Thymus (tissue), 11 donors: Measurements from ENCODE around the gene ZNF516. TPM values are rescaled to one million over a fixed set of nuclear protein-coding genes. Genes with fewer than 3 reads are reported as not detected.

Source experiments
- DNase-seq, 9 donors: peaks; one replicate each; pipeline ENCODE4 v3.0.0-alpha.2; 2013; ENCODE audit warnings: low spot score in 9 of 9, low read depth in 6 of 9, missing footprints in 1 of 9
- H3K27ac ChIP-seq, 2 donors: one replicate each; pipeline ENCODE4 v1.5.1; 2013; ENCODE audit warnings: control low read depth in 1 of 2, low read depth in 1 of 2, low read length in 1 of 2, mild to moderate bottlenecking in 1 of 2, moderate library complexity in 1 of 2
- H3K27me3 ChIP-seq, 2 donors: one replicate each; pipeline ENCODE4 v1.5.1; 2013; ENCODE audit warnings: low read length in 1 of 2; ENCODE audit not compliant: control insufficient read depth in 2 of 2, insufficient read depth in 1 of 2
- H3K36me3 ChIP-seq, 2 donors: one replicate each; pipeline ENCODE4 v1.5.1; 2013; ENCODE audit warnings: low read length in 1 of 2, mild to moderate bottlenecking in 1 of 2, moderate library complexity in 1 of 2; ENCODE audit not compliant: control insufficient read depth in 2 of 2, insufficient read depth in 2 of 2
- H3K4me1 ChIP-seq, 2 donors: one replicate each; pipeline ENCODE4 v1.5.1; 2013; ENCODE audit warnings: low read length in 2 of 2; ENCODE audit not compliant: control insufficient read depth in 2 of 2, insufficient read depth in 2 of 2
- H3K4me3 ChIP-seq, 2 donors: one replicate each; pipeline ENCODE4 v1.5.1; 2013; ENCODE audit warnings: low read length in 2 of 2, control low read depth in 1 of 2, mild to moderate bottlenecking in 1 of 2
- H3K9me3 ChIP-seq, 2 donors: one replicate each; pipeline ENCODE4 v1.5.1; 2013; ENCODE audit warnings: low read length in 1 of 2, mild to moderate bottlenecking in 1 of 2; ENCODE audit not compliant: control insufficient read depth in 2 of 2, insufficient read depth in 1 of 2
- WGBS: extraction: QIAGEN DNeasy Blood & Tissue Kit; methylation state at CpG from one replicate; pipeline ENCODE4 v1.1.7; 2013; 5-methylcytosine and 5-hydroxymethylcytosine counted together
- polyA plus RNA-seq: library from polyadenylated mRNA; stranded (reverse); fragments of 200-250 nt; gene quantifications from one replicate; pipeline ENCODE4 v1.2.3, GENCODE V29; 2013
- total RNA-seq: library from RNA; stranded (reverse); fragments of 120-200 nt; gene quantifications from one replicate; pipeline ENCODE4 v1.2.4, GENCODE V29; 2013
- donor health status: healthy.

ZNF516 gene
- total and polyA plus RNA-seq, 2 donors: 5.9 to 8.9 TPM

DNA sequence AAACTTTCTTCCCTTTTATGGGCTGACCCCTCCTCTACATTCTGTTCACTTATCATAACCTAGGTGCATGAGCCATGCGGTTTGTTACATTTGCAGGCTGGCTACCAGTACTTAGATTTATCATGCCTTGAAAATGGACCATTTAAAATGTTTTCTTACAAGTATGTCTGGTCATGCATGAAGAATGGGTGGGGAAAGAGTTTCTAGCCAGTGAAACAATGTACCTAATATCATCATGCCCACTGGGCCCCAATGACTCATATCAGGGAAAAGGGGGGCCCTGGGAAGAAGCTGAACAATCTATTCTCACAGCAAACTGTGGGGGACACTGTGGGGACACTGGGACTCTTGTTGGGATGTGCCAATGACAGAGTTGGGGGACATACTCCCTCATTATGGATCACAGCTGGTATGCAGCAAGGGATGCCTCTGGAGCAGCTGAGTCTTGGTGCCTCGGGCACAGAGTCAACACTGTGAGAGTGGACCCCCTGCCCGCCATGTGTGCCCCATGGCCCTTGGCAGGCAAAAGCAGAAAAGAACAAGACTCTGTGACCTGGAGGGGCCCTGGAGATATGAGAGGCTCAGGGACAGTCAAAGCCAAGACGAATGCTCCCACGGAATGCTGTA lies 156.3 kb downstream of the ZNF516 start:
- Histone ChIP-seq H3K9me3 (peaks cover 0 to 4% of the 10 kb centered on the region in 2 donors), H3K27me3 (no peaks in the 10 kb centered on the region), H3K27ac (no peak overlapping the region), H3K36me3 (no peaks in the 10 kb centered on the region), H3K4me1 (peaks cover 0 to 3% of the 10 kb centered on the region in 2 donors), H3K4me3 (no peak overlapping the region)
- no peak for DNase-seq
- WGBS: 95% methylated on average over 5 of the region's 5 CpGs

DNA sequence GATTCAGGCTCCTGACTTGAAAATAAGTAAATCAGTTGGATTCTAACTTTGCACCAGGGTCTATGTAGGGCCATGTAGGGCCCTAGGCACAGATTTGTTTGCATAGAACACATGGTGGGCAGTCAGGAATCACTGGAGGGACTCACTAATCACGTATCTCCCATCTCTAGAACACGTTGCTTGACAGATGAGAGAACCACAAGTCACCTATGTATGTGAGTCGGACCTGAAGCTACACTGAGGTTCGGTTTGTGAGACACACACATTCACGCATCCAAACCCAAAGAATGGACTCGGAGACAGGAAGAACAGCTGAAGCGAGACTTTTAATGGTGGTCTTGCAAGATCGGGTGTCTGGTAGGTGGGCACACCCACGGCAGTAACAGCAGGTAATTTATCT lies 157.0 kb downstream of the ZNF516 start:
- H3K4me3 ChIP-seq: no peak overlapping the region
- 93% methylated on average over 9 of the region's 9 CpGs for WGBS
- no peaks in the 10 kb centered on the region for H3K27me3 ChIP-seq
- H3K4me1 ChIP-seq: peaks cover 0 to 3% of the 10 kb centered on the region in 2 donors
- H3K9me3 ChIP-seq: peaks cover 0 to 4% of the 10 kb centered on the region in 2 donors
- H3K27ac ChIP-seq: no peak overlapping the region
- H3K36me3 ChIP-seq: no peaks in the 10 kb centered on the region
- no peak for DNase-seq

DNA sequence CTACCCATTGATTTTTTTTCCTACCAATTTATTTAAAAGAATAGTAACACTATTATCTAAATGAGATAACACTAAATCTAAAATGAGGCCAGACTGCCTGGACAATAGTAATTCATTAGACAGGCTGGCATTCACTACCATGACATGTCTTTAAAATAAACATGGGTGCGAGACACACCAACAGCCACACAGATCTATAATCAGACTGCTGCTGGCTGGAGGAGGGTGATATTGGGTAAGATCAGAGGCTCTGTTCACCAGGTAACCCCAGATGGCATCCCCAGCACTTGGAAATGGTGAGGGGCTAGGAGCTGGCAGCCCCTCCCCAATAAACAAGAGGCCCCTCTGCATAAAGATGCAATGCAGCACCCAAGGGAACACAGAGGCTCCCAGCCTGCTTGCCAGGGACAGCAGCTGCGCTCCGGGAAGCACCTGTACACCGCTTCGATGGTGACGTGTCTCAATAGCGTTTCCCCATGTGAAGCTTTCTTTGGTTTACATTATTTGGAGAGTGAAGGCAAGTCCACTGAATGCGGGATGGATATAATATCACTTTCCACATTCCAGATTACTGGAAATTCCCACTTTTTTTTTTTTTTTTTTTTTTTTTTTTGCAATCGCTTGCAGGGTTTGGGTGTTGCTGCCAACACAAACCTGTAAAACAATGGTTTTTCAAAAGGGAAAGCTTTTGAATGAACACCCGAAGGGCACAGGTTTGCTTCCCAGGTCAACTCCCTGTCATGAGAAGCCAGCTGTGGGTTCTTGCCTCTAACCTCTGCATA lies 159.0 kb downstream of the ZNF516 start:
- DNase-seq: peak in 1 of 9 donors; percentile 13
- 92% methylated on average over 10 of the region's 10 CpGs for WGBS

DNA sequence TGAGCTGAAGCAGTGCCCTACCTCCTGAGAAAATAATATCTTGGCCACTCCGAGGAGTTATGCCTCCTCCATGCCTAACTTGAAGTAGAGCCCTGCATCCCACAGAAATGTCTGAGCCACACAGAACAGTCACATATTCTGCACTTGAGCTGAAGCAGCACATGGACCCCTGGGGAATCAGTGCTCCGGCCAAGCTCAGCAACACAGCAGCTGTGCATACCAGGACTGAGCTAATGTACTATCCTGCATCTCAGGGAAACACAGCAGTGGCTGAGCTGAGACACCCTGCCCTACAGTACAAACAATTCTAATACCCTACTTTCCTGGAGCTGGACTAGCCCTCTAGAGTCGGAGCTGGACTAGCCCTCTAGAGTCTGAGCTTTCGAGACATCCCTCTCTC lies 166.9 kb downstream of the ZNF516 start:
- Histone ChIP-seq H3K9me3 (no peaks in the 10 kb centered on the region), H3K27me3 (no peaks in the 10 kb centered on the region), H3K4me3 (no peak overlapping the region), H3K4me1 (no peaks in the 10 kb centered on the region), H3K36me3 (no peaks in the 10 kb centered on the region), H3K27ac (no peak overlapping the region)
- 95% methylated on average over 4 of the region's 4 CpGs for WGBS
- DNase-seq: no peak

More for the DNA sequence above, 159.0 kb downstream of the ZNF516 start:
- peak overlapping the region in 1 of 2 donors; percentile 30 for H3K27ac ChIP-seq
- peaks cover 0 to 3% of the 10 kb centered on the region in 2 donors for H3K4me1 ChIP-seq
- peaks cover 0 to 4% of the 10 kb centered on the region in 2 donors for H3K9me3 ChIP-seq
- no peak overlapping the region for H3K4me3 ChIP-seq
- no peaks in the 10 kb centered on the region for H3K36me3 ChIP-seq
- H3K27me3 ChIP-seq: no peaks in the 10 kb centered on the region

DNA sequence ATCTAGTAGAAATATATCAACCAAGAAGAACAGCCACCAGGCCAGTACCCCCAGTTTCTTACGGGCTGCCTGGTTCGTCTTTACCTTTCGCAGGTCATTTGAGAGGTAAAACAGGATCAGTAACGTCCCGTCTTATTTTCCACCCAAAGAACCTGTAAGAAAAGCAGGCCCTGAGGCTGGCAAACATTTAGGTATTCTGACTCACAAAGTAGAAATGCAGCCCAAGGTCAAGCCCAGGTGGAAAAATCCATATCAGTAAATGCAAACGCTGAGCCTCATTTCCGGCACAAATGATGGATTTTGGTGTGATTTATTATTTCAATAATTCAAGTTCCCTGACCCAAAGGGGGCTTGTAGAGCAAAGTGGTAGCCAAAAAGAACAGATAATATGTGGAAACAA lies 171.2 kb downstream of the ZNF516 start:
- H3K9me3 ChIP-seq: no peaks in the 10 kb centered on the region
- 96% methylated on average over 7 of the region's 7 CpGs for WGBS
- no peak overlapping the region for H3K27ac ChIP-seq

DNA sequence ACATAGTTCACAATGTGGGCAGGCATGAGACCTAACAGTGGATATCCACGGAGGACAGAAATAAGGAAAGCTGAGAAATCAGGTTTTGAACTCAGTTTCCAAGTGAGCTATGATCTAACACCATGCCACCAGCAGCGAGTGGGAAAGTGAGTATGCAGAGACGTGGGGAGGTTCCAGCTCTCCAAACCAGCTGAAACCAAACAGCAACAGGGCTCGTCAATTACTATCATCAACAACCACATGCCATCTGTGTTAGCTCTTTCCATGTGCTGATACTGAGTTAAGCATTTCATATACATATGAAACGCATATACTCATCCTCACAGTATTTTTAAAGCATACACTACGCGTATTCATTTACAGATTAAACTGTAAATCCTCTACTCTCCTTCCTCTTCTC lies 172.4 kb downstream of the ZNF516 start:
- 95% methylated on average over 7 of the region's 7 CpGs for WGBS
- no peak overlapping the region for H3K4me3 ChIP-seq
- H3K27ac ChIP-seq: no peak overlapping the region
- H3K4me1 ChIP-seq: no peaks in the 10 kb centered on the region
- no peaks in the 10 kb centered on the region for H3K36me3 ChIP-seq
- no peak for DNase-seq
- H3K27me3 ChIP-seq: no peaks in the 10 kb centered on the region
- no peaks in the 10 kb centered on the region for H3K9me3 ChIP-seq

More for the DNA sequence above, 171.2 kb downstream of the ZNF516 start:
- H3K4me1 ChIP-seq: no peaks in the 10 kb centered on the region
- H3K36me3 ChIP-seq: no peaks in the 10 kb centered on the region
- H3K4me3 ChIP-seq: no peak overlapping the region
- no peak for DNase-seq
- no peaks in the 10 kb centered on the region for H3K27me3 ChIP-seq

DNA sequence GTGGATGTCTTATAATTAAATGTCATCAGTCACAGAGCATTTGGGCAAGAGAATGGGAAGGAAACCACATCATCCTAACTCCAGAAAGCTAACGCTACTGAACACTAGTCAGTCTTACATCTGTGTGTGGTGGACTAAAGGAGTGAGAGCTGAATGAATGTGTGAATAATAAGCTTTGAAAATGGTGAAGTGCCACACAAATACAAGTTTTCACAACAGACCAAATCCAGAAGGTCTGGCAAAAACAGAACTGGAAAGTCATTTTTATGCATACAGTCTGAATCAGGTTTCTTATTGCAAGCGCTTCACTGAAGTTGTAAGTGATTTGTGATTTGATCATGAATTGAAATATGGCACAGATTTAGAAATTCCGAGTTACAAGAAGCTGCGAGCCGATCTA lies 175.7 kb downstream of the ZNF516 start:
- no peak for DNase-seq
- WGBS: 90% methylated on average over 5 of the region's 5 CpGs
- no peaks in the 10 kb centered on the region for H3K4me1 ChIP-seq

DNA sequence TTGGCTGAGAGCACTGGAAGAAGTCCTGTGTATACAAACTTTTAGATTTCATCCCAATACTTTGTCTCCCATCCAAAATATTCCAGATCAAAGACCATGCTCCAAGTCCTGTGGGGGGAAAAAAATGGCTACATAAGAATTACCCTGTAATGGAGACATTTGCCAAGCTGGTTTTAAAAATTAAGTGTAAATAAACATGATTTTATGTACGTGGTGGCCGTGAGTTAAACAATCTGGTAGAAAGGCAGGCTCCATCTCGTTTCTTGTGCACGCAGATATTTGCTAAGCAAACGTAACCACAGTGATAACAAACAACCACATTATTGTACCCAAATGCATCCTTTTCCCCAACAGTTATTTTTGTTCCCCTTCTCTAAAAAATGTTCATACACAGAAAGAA lies 176.4 kb downstream of the ZNF516 start:
- WGBS: 87% methylated on average over 5 of the region's 5 CpGs

More for the DNA sequence above, 175.7 kb downstream of the ZNF516 start:
- H3K4me3 ChIP-seq: no peak overlapping the region
- no peaks in the 10 kb centered on the region for H3K36me3 ChIP-seq
- no peaks in the 10 kb centered on the region for H3K9me3 ChIP-seq
- no peaks in the 10 kb centered on the region for H3K27me3 ChIP-seq
- H3K27ac ChIP-seq: no peak overlapping the region

DNA sequence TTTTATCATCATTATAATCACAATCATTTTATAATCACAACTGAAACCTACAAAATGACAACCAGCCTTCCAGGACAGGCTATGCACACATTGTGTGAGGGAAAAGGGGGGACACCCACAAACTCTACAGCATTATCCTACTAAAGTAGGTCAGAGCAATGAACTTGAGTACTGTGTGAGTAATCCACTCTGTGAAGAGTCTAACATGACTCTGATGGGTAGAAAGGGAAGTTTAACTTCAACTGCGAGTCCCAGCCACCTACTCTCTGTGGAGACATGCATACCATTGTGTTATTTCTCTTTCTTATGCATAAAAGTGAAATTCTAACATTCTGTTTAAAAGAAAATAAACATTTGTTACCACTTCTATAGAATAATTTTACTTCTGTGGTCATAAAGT lies 177.9 kb downstream of the ZNF516 start:
- WGBS: 85% methylated on average over 1 of the region's 1 CpG
- Histone ChIP-seq H3K27me3 (no peaks in the 10 kb centered on the region), H3K36me3 (no peaks in the 10 kb centered on the region), H3K4me3 (no peak overlapping the region), H3K27ac (no peak overlapping the region), H3K9me3 (no peaks in the 10 kb centered on the region), H3K4me1 (no peaks in the 10 kb centered on the region)
- no peak for DNase-seq

More for the DNA sequence above, 176.4 kb downstream of the ZNF516 start:
- DNase-seq: no peak
- H3K27ac ChIP-seq: no peak overlapping the region
- no peaks in the 10 kb centered on the region for H3K9me3 ChIP-seq
- no peaks in the 10 kb centered on the region for H3K27me3 ChIP-seq
- H3K36me3 ChIP-seq: no peaks in the 10 kb centered on the region
- H3K4me3 ChIP-seq: no peak overlapping the region
- H3K4me1 ChIP-seq: no peaks in the 10 kb centered on the region
